ENCODE data around the gene CCDC7.
"Not testable (repeated sequence)": the region's sequence is repeated elsewhere in the genome, so short reads cannot be mapped to it uniquely, and the experiment has no call there.

The CCDC7 gene

GRCh38 chr10:32887481-32887880, 441.5 kb downstream of the CCDC7 start:
- no peak for DNase-seq (ENCODE audit: low read depth in 3 of 3)

- no peak for DNase-seq (ENCODE audit: low read depth in 3 of 3)
These were observed 442.4 kb downstream of the CCDC7 start for GRCh38 chr10:32888161-32888927.

- DNase-seq (ENCODE audit: low read depth in 3 of 3) = no peak
These were observed 443.8 kb downstream of the CCDC7 start for GRCh38 chr10:32889631-32890212.

GRCh38 chr10:32890444-32890843, 444.5 kb downstream of the CCDC7 start:
- DNase-seq (ENCODE audit: low read depth in 3 of 3) = no peak

GRCh38 chr10:32891261-32891660, 445.3 kb downstream of the CCDC7 start:
- DNase-seq (ENCODE audit: low read depth in 3 of 3) = no peak

- no peak for DNase-seq (ENCODE audit: low read depth in 3 of 3)
These were observed 447.5 kb downstream of the CCDC7 start for GRCh38 chr10:32893434-32893833.

GRCh38 chr10:32893916-32894664, 448.1 kb downstream of the CCDC7 start:
- no peak for DNase-seq (ENCODE audit: low read depth in 3 of 3)

GRCh38 chr10:32895200-32895968, 449.4 kb downstream of the CCDC7 start:
- DNase-seq (ENCODE audit: low read depth in 3 of 3) = not testable (repeated sequence)

- DNase-seq (ENCODE audit: low read depth in 3 of 3) = no peak
These were observed 455.9 kb downstream of the CCDC7 start for GRCh38 chr10:32901815-32902214.

GRCh38 chr10:32905466-32905865, 459.5 kb downstream of the CCDC7 start:
- no peak for DNase-seq (ENCODE audit: low read depth in 3 of 3)

- DNase-seq (ENCODE audit: low read depth in 3 of 3) = no peak
These were observed 460.7 kb downstream of the CCDC7 start for GRCh38 chr10:32906595-32906994.

GRCh38 chr10:32909456-32909855, 463.5 kb downstream of the CCDC7 start:
- DNase-seq (ENCODE audit: low read depth in 3 of 3) = no peak

GRCh38 chr10:32909970-32910369, 464.0 kb downstream of the CCDC7 start:
- not testable (repeated sequence) for DNase-seq (ENCODE audit: low read depth in 3 of 3)

- DNase-seq (ENCODE audit: low read depth in 3 of 3) = no peak
These were observed 465.5 kb downstream of the CCDC7 start for GRCh38 chr10:32911285-32912016.

- DNase-seq (ENCODE audit: low read depth in 3 of 3) = not testable (repeated sequence)
These were observed 471.9 kb downstream of the CCDC7 start for GRCh38 chr10:32917817-32918216.

- DNase-seq (ENCODE audit: low read depth in 3 of 3) = no peak
These were observed 476.2 kb downstream of the CCDC7 start for GRCh38 chr10:32922170-32922569.

- no peak for DNase-seq (ENCODE audit: low read depth in 3 of 3)
These were observed 477.2 kb downstream of the CCDC7 start for GRCh38 chr10:32923134-32923533.

GRCh38 chr10:32923849-32924248, 477.9 kb downstream of the CCDC7 start:
- no peak for DNase-seq (ENCODE audit: low read depth in 3 of 3)
